ENCODE data around the gene ERBB3. TPM values are rescaled to one million over a fixed set of nuclear protein-coding genes. Genes with fewer than 3 reads are reported as not detected.

Gene ERBB3
- total RNA-seq, 1 experiment from 2014 or later = 64.3 TPM

- TF ChIP-seq FOXP4 (CRISPR knock-in tag; IDR thresholded peaks at IDR 0.05) = no peak
- no peak for TF ChIP-seq CREM (CRISPR knock-in tag; IDR thresholded peaks at IDR 0.05)
- no peak for TF ChIP-seq MLX (CRISPR knock-in tag; IDR thresholded peaks at IDR 0.05)
- TF ChIP-seq PRDM15 (CRISPR knock-in tag; IDR thresholded peaks at IDR 0.05) = no peak
- no peak for TF ChIP-seq ZNF121 (CRISPR knock-in tag; IDR thresholded peaks at IDR 0.05)
- TF ChIP-seq ERG (CRISPR knock-in tag; IDR thresholded peaks at IDR 0.05) = no peak
- no peak for TF ChIP-seq SMAD3 (CRISPR knock-in tag; IDR thresholded peaks at IDR 0.05; ENCODE audit: borderline replicate concordance)
- TF ChIP-seq AR (CRISPR knock-in tag; IDR thresholded peaks at IDR 0.05) = no peak
- no peak for TF ChIP-seq ZNF425 (CRISPR knock-in tag; conservative IDR thresholded peaks at IDR 0.05)
- TF ChIP-seq ATF1 (CRISPR knock-in tag; IDR thresholded peaks at IDR 0.05) = no peak
- TF ChIP-seq RORB (CRISPR knock-in tag; IDR thresholded peaks at IDR 0.05) = no peak
- TF ChIP-seq TEAD1 (CRISPR knock-in tag; IDR thresholded peaks at IDR 0.05) = no peak
Measured at GRCh38 chr12:56031987-56032386, 48.0 kb upstream of the ERBB3 start (continued).

GRCh38 chr12:56034586-56035332 lies 45.2 kb upstream of the ERBB3 start:
- no peak overlapping the region for H3K4me3 Mint-ChIP-seq
- POLR2A ChIA-PET = interaction anchor here (0.6 kb wide), 1 partner anchor 20 kb away, joined by 4 read pairs; no protein-coding TSS in a partner anchor
- no peaks in the 10 kb centered on the region for H3K27me3 Mint-ChIP-seq (ENCODE audit: low read depth)
- DNase-seq (ENCODE audit: low spot score) = no peak
- no peaks in the 10 kb centered on the region for H3K9me3 Mint-ChIP-seq
- ATAC-seq = no peak
- CTCF ChIA-PET = no interaction called here
- peaks cover 20% of the 10 kb centered on the region for H3K36me3 Mint-ChIP-seq
- H3K4me1 Mint-ChIP-seq = peaks cover 16% of the 10 kb centered on the region
- no peak overlapping the region for H3K27ac Mint-ChIP-seq
- no peak for TF ChIP-seq ZNF425 (CRISPR knock-in tag; conservative IDR thresholded peaks at IDR 0.05)
- TF ChIP-seq E2F4 (CRISPR knock-in tag; IDR thresholded peaks at IDR 0.05; ENCODE audit: borderline replicate concordance, low read depth) = no peak
